Osteocyte (in vitro differentiated cells): Measurements from ENCODE around the gene NCK2. TPM values are rescaled to one million over a fixed set of nuclear protein-coding genes. Genes with fewer than 3 reads are reported as not detected.

Experiments
- DNase-seq: peaks from one replicate; pipeline ENCODE4 v3.0.0; 2021; ENCODE audit warnings: mixed read lengths; ENCODE audit not compliant: unreplicated experiment; ENCODE audit errors: extremely low spot score
- H3K27ac Mint-ChIP-seq: one replicate; pipeline ENCODE4 v1.8.0; 2021; ENCODE audit warnings: mild to moderate bottlenecking, mixed read lengths; ENCODE audit not compliant: unreplicated experiment
- H3K27me3 Mint-ChIP-seq: one replicate; pipeline ENCODE4 v1.8.0; 2021; ENCODE audit warnings: mixed read lengths; ENCODE audit not compliant: unreplicated experiment
- H3K36me3 Mint-ChIP-seq: one replicate; pipeline ENCODE4 v1.8.0; 2021; ENCODE audit warnings: mixed read lengths; ENCODE audit not compliant: unreplicated experiment
- H3K4me1 Mint-ChIP-seq: one replicate; pipeline ENCODE4 v1.8.0; 2021; ENCODE audit warnings: mixed read lengths; ENCODE audit not compliant: unreplicated experiment
- H3K4me3 Mint-ChIP-seq: one replicate; pipeline ENCODE4 v1.8.0; 2021; ENCODE audit warnings: mild to moderate bottlenecking, moderate library complexity, mixed read lengths; ENCODE audit not compliant: unreplicated experiment
- H3K9me3 Mint-ChIP-seq: one replicate; pipeline ENCODE4 v1.8.0; 2021; ENCODE audit warnings: mixed read lengths; ENCODE audit not compliant: unreplicated experiment
- total RNA-seq: library from RNA; stranded (reverse); gene quantifications from 2 replicates; pipeline ENCODE4 v1.2.1, GENCODE V29; 2021
- TF ChIP-seq, protein P1 (sequence below): fragments of 200-600 bp; sonication (generic); IDR thresholded peaks from 2 replicates; pipeline ENCODE4 v1.5.0; 2021; ENCODE audit warnings: antibody characterized with exemption, mild to moderate bottlenecking, moderate library complexity

NCK2 gene
- total RNA-seq, 1 donor from 2014 or later = 39.5 TPM

DNA sequence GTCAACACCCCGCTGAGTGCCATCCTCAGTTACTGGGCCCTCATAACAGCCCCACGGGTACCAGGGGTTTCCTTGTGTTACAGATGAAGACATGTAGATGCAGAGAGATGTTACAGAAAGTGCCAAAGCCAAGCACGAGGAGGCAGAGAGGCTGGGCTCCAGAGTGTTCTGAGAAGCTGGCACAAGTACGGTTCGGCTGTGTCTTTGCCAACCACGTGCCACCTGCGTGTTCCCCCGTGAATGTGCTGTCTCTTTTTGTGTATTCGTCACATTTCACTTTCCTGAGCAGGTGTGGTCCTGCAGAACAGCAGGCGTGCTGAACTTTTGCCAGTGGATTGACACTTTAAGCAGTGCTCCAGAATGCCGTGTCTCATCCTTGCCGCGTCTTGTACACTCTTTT lies 124.6 kb downstream of the NCK2 start:
- Mint-ChIP-seq H3K27ac (no peak overlapping the region), H3K36me3 (no peaks in the 10 kb centered on the region), H3K9me3 (no peaks in the 10 kb centered on the region), H3K4me1 (peaks cover 45% of the 10 kb centered on the region), H3K27me3 (no peaks in the 10 kb centered on the region), H3K4me3 (no peak overlapping the region)
- no peak for DNase-seq
- TF ChIP-seq, protein P1, sequence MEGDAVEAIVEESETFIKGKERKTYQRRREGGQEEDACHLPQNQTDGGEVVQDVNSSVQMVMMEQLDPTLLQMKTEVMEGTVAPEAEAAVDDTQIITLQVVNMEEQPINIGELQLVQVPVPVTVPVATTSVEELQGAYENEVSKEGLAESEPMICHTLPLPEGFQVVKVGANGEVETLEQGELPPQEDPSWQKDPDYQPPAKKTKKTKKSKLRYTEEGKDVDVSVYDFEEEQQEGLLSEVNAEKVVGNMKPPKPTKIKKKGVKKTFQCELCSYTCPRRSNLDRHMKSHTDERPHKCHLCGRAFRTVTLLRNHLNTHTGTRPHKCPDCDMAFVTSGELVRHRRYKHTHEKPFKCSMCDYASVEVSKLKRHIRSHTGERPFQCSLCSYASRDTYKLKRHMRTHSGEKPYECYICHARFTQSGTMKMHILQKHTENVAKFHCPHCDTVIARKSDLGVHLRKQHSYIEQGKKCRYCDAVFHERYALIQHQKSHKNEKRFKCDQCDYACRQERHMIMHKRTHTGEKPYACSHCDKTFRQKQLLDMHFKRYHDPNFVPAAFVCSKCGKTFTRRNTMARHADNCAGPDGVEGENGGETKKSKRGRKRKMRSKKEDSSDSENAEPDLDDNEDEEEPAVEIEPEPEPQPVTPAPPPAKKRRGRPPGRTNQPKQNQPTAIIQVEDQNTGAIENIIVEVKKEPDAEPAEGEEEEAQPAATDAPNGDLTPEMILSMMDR = no peak

DNA sequence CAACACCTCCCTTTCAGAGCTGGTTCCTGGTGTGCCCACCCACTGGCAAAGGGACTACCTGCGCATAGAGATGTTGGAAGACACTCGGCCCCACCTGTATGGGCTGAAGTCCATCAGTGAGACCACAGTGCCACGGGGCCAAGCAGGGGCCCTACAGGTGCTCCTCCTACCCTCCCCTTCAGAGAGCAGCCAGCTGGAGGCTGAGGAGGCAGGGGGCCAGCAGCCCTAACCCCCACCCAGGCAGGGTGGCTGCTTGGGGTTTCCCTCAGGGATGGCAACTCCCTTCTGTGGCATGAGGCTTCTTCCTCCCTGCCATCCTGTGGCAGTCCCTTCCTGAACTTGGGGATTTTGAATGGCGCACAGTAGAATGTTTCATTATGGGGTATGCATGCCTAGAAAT lies 125.3 kb downstream of the NCK2 start:
- TF ChIP-seq, protein P1 = no peak
- DNase-seq = no peak
- no peak overlapping the region for H3K4me3 Mint-ChIP-seq
- H3K27me3 Mint-ChIP-seq = no peaks in the 10 kb centered on the region
- H3K36me3 Mint-ChIP-seq = no peaks in the 10 kb centered on the region
- peaks cover 41% of the 10 kb centered on the region for H3K4me1 Mint-ChIP-seq
- H3K27ac Mint-ChIP-seq = no peak overlapping the region
- H3K9me3 Mint-ChIP-seq = no peaks in the 10 kb centered on the region

DNA sequence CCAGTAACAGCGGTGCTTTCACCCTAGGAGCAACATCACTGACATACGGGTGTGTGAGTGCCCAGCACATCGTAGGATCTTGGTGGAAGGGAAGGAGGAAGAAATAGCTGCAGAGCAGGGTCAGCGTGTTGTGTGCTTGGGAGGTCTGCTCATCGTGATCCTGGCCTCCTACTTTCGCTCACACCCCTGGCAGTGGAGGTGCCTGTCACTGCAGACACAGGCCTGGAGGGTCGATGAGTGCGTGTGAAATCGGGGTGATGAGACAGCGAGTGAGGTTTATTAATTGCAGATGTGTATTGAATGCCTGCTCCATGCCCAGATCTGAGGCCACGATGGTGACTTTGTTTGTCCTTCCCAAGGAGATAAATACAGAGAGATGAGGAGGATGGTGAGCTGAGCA lies 126.1 kb downstream of the NCK2 start:
- no peaks in the 10 kb centered on the region for H3K9me3 Mint-ChIP-seq
- H3K27ac Mint-ChIP-seq = no peak overlapping the region
- no peaks in the 10 kb centered on the region for H3K36me3 Mint-ChIP-seq
- H3K4me1 Mint-ChIP-seq = peaks cover 41% of the 10 kb centered on the region
- no peaks in the 10 kb centered on the region for H3K27me3 Mint-ChIP-seq
- TF ChIP-seq, protein P1 = no peak
- DNase-seq = no peak
- H3K4me3 Mint-ChIP-seq = no peak overlapping the region

DNA sequence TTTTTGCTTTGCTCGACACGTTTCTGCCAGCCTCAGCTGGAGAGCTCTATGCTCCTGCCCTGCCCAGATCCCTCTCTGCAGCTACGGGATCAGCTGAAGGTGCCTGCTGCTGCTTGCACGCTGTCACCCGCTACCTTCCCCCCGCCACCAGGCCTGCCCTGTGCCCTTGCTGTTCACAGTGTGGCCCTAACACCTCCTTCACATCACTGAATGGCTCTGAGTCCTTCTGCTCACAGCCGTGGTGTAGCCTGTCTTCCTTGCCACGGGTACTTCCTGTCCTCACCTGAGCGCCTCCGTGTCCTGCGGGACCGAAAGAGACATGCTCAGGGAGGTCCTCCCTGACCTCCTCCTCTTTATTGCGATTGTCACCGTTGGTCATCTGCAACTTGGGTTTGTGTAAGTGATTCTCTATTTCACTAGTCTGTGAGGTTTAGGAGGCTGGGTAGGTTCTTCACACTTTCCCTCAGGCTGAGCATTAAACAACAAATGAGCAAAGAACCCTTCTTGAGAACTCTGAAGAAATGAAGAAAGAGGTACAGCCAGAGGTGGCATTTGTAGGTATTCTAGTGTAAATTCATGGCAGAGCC lies 127.5 kb downstream of the NCK2 start:
- Mint-ChIP-seq H3K27me3 (no peaks in the 10 kb centered on the region), H3K4me1 (peaks cover 30% of the 10 kb centered on the region), H3K27ac (no peak overlapping the region), H3K36me3 (peaks cover 3% of the 10 kb centered on the region), H3K9me3 (no peaks in the 10 kb centered on the region), H3K4me3 (no peak overlapping the region)
- TF ChIP-seq, protein P1 = no peak
- no peak for DNase-seq

DNA sequence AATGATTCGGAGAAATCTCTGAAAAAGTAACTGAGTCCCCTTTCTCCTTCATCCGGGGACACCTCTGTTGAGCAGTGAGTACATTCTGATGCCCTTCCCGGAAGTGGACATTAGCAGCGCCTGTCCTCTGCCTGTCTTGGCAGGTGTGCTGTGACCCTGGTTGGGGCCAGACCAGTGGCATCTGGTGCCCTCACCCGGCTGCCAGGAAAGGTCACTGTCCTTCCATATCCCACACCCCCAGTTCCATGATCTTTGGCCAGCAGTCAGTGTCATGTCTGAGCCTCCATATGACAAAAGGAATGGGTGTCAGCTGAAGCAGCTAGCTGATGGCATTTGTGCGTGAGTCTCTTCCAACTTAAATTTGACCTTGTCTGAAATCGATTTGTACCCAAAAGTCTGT lies 128.1 kb downstream of the NCK2 start:
- DNase-seq = no peak
- Mint-ChIP-seq H3K27ac (no peak overlapping the region), H3K27me3 (no peaks in the 10 kb centered on the region), H3K36me3 (peaks cover 3% of the 10 kb centered on the region), H3K4me3 (no peak overlapping the region), H3K9me3 (no peaks in the 10 kb centered on the region), H3K4me1 (peaks cover 26% of the 10 kb centered on the region)
- TF ChIP-seq, protein P1 = no peak
